ENCODE results near the gene ACTBL2. TPM values are rescaled to one million over a fixed set of nuclear protein-coding genes. Genes with fewer than 3 reads are reported as not detected.

The ACTBL2 gene
- polyA plus RNA-seq, 1 donor: not detected

- no peak for DNase-seq
Observed at GRCh38 chr5:57448751-57449150, 33.9 kb downstream of the ACTBL2 start.

- DNase-seq: no peak
Observed at GRCh38 chr5:57448287-57448686, 34.3 kb downstream of the ACTBL2 start.

DNA sequence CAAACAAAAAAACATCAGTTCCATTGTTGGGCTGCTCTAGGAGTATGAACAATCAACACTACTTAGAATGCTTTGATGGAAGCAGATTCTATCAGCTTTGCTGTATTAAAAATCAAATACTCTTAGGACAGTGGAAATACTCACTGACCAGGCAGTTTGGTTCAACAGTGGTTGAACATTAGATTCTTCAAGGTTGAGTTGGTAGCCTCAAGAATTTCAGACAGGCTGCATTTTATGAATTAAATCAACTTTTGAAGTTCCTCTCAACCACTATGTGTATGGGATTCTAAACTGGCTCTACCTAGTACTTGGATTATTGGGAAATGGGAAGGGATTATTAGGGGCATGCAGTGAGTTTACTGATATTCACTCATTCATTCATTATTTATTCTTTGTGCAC lies 35.0 kb downstream of the ACTBL2 start:
- DNase-seq: no peak

- DNase-seq: no peak
Observed at GRCh38 chr5:57446966-57447365, 35.6 kb downstream of the ACTBL2 start.

DNA sequence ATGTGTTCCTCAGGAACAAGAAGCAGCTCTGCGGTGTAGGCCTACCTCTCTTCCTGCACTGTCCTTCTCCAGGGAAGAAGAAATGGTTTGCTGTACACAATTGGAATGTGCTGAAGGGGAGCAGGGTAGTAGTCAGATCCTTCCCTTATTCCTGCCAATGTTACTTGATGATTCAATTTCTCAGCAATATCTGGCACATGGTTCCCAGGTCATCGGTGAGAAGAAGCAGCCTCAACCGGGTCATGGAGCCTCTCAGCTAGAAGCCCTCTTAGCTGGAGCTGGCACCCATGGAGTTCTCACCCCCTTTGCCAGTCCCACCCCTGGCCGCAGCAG lies 36.9 kb downstream of the ACTBL2 start:
- no peak for DNase-seq

DNA sequence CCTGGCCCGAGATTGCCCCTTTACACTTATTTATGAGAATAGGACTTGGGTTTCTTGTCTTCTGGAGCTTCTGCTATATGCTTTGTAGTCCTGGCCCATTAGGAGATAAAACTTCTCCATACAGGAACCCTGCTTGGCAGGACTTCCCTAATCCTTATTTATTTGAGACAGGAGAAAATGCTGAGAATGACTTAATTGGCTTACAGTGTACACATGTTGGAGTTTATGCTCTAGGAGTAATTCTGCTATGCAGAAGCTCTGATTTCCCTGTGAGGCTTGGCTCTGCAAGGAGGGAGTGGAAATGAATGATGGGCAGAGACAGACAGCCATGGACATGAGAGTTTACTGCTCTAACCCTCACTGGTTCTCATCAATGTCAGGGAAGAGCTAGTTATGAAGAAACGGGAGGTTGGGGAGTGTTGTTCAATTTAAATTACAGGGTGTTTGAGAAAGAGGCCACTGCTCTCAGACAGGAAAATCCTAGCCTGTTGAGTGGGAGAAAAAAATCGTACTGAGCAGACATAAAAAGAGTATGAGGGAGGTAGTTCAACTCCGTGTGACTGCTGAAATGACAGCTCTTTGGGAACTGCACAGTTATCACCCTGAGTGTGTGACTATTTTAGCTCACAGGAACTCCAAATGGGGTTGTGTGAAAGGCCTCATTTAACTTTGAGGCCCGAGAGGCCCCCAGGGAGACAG lies 37.5 kb downstream of the ACTBL2 start:
- DNase-seq: no peak

DNA sequence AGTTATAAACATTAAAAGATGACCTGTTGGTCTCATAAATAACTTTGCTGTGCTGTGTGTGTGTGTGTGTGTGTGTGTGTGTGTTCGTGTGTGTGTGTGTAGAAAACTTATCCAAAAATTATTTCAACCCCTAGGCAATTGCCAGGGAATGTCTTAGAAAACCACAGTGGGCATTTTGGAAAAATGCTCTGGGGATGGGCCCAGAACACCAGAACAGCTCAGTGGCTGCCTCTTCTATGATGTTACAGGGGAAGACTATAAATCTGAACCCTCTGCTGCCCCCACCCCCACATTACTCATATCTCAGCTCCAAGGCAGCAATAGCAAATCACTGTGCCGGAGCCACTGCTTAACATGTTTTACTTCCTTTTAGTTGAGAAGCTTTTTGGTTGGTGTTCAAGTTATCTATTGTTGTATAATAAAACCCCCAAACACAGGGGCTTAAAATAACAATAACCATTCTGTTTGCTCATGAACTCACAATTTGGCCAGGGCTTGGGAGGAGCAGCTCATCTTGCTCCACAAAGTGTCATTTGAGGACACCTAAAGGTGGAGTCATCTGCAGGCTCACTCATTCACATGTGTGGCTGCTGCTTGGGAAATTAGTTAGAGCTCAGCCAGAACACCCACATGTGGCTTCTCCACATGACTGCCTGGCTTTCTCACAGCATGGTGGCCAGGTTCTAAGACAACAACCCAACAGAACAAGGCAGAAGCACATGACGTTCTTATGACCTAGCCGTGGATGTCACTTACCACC lies 40.4 kb downstream of the ACTBL2 start:
- DNase-seq: no peak

DNA sequence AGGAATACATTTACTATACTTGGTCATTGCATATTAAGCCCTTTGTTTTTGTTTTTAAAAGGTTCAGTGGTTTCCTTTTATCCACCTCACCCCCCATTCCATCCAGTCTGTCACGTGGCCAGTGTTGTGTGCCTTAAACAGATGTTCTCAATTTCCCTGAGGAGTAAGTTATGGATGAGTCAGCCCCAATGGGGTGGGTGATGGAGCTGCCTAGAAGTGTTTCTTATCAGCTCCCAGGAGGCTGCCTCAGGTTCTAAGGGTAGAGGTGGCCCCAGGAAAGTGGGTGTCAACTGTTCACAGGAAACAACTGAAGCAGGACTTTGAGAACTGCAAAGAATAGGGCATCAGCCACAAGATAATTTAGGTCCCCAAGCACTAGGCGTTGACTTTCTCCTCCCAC lies 41.1 kb downstream of the ACTBL2 start:
- DNase-seq: no peak

DNA sequence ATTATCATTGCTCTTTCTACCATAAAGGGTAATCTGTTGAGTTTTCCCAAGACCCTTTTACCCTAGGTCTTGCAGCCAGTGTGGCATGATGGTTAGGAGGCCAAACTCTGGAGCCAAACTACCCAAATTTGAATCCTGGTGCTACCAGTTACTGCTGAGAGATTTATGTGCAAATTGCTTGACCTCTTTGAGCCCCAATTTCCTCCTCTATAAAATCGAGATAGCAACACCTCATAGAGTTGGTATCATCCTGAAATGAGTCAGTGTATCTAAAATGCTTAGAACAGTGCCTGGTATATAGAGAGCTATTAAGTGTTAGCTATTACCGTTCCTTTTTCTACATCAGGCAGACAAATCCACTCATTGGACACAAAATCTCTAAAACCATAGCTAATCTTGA lies 43.0 kb downstream of the ACTBL2 start:
- no peak for DNase-seq

DNA sequence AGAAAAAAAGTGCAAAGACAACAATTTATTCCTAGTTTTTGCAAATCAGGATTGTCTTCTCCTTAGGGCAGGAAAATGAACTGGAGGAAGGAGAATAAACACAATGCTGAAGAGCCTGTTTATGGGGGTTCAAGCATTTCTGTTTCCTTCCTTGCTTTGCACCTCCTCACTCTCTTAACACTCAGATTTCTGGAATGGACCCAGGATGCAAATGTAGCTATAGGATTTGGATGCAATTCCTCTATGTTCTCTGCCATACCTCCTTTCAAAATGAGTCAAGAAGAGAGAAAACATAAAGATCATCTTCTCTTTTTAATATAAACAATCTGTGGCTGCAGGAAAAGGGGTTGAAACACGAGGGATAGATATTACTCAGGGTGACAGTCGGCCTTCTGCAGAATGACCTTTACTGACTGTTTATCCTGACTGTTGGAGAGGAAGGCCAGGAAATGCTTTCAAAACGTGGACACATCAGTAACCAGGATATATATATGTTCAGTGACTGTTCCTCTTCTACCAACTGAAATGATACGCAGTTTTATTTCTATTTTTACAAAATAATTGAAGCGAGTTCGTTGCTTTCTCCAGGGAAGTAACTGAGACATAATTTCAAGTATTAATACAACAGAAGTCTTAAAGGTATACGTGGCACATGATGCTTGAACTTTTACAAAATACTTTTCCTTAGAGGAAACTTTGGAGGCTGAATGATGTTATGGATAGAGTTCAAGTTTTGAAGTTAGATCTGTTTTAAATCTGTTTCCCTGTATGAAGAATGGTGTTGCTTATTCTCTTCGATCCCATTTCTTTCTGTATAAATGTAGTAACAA lies 44.4 kb downstream of the ACTBL2 start:
- no peak for DNase-seq

- no peak for DNase-seq
Observed at GRCh38 chr5:57436586-57436985, 46.0 kb downstream of the ACTBL2 start.

DNA sequence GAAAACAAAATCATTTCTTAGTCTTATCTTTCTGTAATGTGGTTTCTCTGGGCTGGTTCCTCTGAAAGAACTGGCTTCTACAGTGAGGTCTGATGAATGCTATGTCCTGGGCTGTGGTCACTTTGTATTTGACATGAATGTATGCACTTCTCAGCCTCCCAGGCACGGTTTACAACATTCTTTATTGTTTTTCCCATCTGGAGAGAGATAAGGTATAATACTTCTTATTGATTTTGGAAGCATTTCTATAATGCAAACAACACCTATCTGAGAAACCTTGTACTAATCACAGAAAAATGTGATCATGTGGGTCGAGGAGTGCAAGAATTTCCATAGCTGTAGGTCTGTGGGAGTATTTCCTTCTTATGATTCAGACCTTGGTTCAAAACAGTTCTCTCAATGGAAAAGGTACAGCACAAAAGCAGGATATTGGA lies 46.9 kb downstream of the ACTBL2 start:
- no peak for DNase-seq

- no peak for DNase-seq
Observed at GRCh38 chr5:57434683-57435082, 47.9 kb downstream of the ACTBL2 start.

GRCh38 chr5:57434227-57434640 lies 48.4 kb downstream of the ACTBL2 start:
- DNase-seq: no peak

GRCh38 chr5:57432876-57433275 lies 49.7 kb downstream of the ACTBL2 start:
- no peak for DNase-seq

- DNase-seq: no peak
Observed at GRCh38 chr5:57431759-57432158, 50.9 kb downstream of the ACTBL2 start.
